Activated CD8-positive, alpha-beta memory T cell treated with anti-CD3 and anti-CD28 coated beads for 48 hours (primary cell): ENCODE results near the gene ALDH1A3.

Experiments used
- DNase-seq, 3 experiments: peaks; one replicate each; pipeline ENCODE4 v3.0.0-alpha.2; 2020; ENCODE audit warnings: low read depth in 2 of 3, low spot score in 2 of 3

Gene ALDH1A3

GRCh38 chr15:100901296-100901695 is 21.7 kb downstream of the ALDH1A3 start:
- no peak for DNase-seq

DNA sequence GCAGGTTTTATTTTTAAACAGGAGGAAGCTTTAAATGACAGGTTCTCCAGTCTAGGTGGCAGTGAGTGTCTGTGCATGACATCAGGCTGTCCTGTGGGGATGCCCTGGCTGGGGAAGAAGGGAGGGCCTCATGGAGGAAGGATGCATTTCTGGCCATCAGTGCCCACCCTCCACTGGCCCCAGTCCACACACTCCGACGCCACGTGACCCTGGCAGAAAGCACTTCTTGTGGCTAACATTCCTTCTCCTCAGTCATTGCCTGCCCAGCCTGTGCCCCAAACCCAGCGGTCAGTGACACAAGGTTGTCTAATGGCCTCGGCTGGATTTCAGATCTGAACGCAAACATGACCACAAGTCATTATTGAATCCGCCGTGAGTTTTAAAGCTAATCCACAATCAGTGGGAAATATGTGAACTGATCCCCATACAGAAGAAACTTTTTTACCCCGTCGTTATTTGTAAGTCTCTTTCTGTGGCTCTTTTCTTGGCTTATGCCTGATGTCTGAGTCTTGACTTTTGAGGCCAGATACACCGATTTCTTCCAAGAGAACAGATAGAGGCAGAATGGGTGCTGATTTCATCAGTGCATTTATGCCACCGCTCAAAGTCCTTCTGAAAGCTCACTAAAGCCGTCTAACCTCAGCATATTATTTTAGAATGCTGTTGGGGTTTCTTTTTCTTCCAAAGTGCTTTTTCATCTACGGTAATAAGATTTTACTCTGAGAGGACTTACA is 22.2 kb downstream of the ALDH1A3 start:
- DNase-seq = no peak

DNA sequence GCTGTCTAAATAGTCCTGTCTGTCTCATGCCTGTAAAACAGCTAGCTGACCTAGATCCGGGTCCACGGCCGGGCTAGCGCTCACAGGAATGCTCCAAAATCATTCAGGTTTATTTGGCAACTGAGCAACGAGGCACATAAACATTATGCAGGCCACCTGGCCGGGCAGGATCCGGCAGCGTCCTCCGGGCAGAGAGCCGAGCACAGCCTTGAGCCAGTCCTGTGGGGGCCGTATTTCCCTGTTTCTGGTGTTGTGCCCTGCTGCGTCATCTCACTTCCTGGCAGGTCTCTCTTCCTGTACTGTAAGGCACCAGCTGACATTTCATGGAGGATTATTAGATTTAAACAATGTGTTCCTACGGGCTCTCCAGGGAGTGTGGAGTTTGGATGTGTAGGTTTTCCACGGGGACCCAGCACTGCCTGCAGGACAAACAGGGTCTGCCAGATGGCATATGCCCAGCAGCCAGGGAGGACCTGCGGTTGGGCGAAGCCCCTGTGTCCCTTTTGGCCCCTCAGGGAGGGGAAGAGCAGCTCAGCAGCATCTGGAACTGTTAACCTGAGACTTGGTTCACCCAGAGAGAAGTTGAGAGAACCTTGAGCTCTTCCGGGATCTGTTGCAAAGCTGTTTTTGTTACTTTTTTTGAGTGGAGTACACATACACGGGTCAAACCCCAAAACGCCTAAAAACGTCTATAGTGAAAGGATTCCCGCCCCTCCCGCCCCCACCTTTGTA is 23.0 kb downstream of the ALDH1A3 start:
- no peak for DNase-seq

GRCh38 chr15:100903168-100903554 is 23.5 kb downstream of the ALDH1A3 start:
- DNase-seq = no peak

- DNase-seq = no peak
These were observed 26.2 kb downstream of the ALDH1A3 start for GRCh38 chr15:100905850-100906249.

- no peak for DNase-seq
These were observed 28.8 kb downstream of the ALDH1A3 start for GRCh38 chr15:100908466-100908865.

DNA sequence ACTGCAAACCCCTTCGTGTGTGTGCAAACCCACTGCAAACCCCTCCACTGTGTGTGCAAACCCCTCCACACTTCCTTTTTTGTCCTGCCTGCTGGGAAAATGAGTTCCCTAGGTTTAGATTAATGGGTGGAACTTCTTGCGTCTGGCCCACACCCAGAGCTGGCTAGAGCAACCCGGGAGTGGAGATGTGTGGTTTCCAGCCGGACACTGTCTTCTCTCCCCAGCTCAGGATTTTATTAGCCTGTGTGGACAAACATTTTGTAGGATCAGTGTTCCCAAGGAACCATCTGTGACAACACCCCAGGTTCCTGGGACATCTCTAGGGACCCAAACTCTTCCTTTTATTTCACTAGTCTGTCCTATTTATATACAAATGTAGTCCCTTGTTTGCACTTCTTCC is 29.9 kb downstream of the ALDH1A3 start:
- DNase-seq = no peak

GRCh38 chr15:100909989-100910955 is 30.6 kb downstream of the ALDH1A3 start:
- no peak for DNase-seq

- DNase-seq = no peak
These were observed 31.5 kb downstream of the ALDH1A3 start for GRCh38 chr15:100911086-100911485.

DNA sequence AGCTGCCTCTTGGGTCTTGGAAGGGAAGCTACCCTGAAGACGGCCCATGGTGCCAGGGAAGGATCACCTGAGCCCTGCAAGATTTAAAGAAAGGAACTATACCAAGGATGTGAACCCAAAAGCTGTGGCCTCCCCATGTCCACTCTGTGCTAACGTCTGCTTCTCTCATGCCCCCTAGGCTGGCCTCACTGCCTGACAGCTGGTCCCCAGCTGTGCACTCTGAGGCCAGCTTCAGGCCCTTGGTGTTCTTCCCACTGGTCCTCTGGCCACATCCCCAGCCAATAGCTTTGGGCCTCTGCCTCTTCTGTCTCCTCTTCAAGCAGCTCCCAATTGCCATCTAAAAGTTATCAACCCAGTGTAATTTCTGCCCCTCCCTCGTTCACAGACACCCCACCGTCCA is 34.3 kb downstream of the ALDH1A3 start:
- DNase-seq = no peak

GRCh38 chr15:100914876-100915275 is 35.2 kb downstream of the ALDH1A3 start:
- DNase-seq = no peak

DNA sequence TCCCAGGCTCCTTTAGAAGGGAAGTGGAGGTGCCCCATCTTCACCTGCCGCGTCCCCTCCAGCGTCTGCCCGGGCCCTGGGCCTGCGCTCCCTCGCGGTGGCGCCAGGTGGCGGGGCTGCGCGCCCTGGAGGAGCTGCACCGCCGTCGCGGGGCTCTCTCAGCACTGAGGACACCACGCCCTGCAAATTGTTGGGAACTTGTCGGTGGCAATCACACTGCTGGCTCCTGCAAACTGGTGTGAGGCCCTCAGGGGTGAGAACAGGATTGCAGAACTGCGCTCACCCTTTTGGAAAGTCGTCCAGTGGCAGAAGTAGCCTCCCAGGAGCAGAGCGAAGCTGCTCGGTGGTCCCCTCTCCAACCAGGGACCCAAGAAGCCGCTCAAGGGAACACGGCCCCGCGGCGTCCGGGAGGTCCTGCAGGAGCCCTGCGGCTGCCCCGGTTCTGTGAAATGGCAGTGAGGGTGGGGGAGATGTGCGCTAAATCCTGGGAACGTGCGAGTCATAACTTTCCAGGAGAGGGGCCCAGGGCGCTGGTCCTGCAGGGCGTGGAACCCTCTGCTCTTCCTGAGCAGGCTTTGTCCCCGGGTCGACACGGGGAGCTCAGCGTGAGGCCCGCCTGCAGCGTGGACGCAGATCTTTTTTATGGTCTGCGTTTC is 38.5 kb downstream of the ALDH1A3 start:
- DNase-seq = peak; percentile 46 to 52 (median 52)

DNA sequence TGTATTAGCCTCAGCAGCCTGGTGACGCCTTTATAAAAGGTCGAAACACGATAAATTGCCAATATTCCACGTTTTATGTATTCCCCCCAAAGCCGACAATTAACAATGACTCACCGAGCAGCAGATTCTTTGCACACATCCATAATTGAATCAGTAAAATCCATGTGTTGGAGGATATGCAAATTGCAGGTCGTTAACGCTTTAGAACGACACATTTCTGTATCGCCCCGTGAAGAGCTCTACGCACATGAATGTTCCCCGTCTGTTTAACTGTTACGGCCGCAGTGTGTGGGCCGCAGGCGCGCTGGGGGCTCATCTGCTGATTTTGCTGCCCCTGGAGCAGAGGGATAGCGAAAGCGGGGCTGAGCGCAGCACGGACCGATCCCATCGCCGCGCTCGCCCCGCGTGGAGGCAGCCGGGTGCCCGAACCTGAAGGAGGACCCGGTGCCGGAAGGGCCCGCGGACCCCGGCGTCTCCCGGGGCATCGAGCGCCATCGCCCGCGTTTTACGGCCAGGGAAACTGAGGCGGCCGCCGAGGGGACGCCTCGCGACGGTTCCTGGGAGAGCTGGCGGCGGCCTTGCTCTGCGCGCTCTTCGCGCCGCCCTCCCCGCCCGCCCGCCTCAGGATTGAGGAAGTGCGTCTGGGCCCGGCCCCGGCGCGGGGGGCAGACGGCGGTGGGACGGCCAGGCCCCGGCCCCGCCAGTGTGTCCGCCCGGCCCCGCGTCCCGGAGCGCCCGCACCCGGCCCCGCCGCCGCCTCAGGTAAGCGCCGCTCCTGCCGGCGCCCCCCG is 39.3 kb downstream of the ALDH1A3 start, which contains the start of gene LRRK1:
Gene LRRK1 (plus strand): TSS at position 668 of the 791 bp plus-strand sequence. CDS start 5,276 bp downstream, outside the sequence.
- DNase-seq = peak in 1 of 3 experiments; percentile 10

GRCh38 chr15:100919481-100920405 is 40.1 kb downstream of the ALDH1A3 start:
- DNase-seq = no peak

DNA sequence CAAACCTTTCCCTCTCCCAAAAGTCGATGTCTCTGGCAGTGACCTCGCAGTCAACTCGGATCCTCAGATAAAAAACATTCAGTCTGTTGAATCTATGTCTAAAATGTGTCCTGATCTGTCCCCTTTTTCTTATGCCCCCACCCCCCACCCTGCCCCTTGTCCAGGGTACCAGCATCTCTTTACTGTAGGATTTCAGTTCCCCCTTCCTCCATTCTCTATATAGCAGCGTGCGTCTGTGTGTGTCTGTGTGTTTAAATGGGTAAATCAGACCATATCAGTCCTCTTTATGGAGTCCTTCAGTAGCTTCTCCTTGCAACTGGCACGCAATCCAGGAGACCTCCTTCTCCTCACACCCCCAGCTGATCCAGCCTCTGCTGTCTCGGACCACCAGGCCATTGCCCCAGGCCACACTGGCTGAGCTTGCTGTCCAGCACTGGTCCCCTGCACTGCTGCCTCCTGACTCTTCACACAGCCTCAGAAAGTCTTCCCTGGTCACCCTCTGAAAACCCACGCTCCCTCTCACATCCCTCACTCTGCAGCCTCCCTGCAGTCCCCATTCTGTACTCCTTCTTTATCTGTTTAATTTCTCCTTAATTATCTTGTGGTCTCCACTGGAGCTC is 41.0 kb downstream of the ALDH1A3 start:
- DNase-seq = no peak

GRCh38 chr15:100922192-100923040 is 42.8 kb downstream of the ALDH1A3 start:
- no peak for DNase-seq

DNA sequence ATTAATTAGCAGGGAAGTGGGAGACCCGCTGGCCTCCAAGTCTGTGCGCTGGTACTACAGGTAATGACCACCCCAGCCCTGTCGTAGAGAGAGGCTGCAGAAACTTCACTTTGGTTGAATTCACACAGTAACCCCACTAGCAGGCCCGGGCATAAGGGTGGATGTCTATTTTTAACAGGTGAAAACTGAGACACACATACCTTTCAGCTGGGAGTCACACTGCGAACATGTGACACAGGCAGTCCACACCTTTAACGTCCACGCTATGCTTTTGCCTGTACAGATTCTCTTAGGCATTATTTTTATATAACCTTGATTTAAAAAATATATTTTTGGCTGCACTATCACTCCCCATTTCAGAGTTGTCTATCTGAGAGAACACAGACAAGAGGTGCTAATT is 43.4 kb downstream of the ALDH1A3 start:
- DNase-seq = no peak

DNA sequence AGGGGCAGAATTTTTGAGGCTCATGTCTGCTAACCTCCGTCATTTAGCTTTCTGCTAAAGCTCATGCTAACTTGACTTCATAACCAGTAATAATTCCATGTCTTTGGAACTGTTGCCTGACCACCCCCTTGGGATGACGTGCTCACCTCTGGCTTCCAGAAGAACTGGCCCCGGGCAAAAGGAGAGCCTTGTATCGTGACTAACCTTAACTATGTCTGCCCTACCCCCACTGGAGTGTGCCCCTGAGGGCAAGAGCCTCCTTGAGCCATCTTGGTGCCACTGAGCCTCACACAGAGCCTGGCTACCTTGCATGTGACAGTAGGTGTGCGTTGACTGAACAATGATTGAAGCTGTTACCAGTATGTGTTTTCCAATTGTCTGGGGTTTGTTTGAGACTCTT is 44.3 kb downstream of the ALDH1A3 start:
- DNase-seq = no peak
